ENCODE measurements around the gene FBXL7.

DNA sequence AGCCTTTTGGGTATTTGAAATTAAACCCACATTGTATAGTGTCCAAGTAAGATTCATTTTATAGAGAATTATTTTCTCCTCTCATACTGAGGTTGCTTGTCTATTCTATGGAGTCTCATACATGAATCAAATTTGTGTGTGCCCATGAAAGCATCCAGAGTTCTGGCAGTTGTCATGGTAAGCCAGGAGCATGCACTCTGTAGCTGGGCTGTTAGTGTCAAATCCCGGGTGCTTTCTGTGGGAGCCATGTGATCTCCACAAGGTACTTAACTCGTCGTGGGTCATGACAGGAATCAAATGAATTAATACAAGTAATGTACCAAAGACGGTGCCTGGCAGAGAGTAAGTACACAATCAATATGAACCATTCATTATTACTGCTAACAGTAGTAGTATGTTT, 58.7 kb downstream of the FBXL7 start:
- no peak for TF ChIP-seq EZH2 (IDR thresholded peaks at IDR 0.05; ENCODE audit: insufficient read depth, poor library complexity, severe bottlenecking)
- no peak for TF ChIP-seq EZH2phosphoT487 (IDR thresholded peaks at IDR 0.05; ENCODE audit: insufficient read depth, low read depth)

Measured in GM23248 (cell line).